Cardiac fibroblast (primary cell): ENCODE results near the gene FASLG.

Experiments
- DNase-seq, 2 donors: peaks; one replicate each; pipeline versions ENCODE4 v3.0.0 to v3.0.0-alpha.2; 2010; ENCODE audit warnings: low read depth in 2 of 2
- H3K4me3 ChIP-seq, 2 donors: replicated peaks in 1 of 2; 1 replicate in 1 of 2; 2 replicates in 1 of 2; pipeline ENCODE4 v1.5.1; 2011; ENCODE audit warnings: low read depth in 2 of 2, low read length in 2 of 2, mild to moderate bottlenecking in 2 of 2, moderate library complexity in 1 of 2
- CTCF ChIP-seq: IDR thresholded peaks from one replicate; pipeline ENCODE4 v1.5.1; 2011; ENCODE audit warnings: low read depth, mild to moderate bottlenecking, low read length, inconsistent platforms

The FASLG gene

DNA sequence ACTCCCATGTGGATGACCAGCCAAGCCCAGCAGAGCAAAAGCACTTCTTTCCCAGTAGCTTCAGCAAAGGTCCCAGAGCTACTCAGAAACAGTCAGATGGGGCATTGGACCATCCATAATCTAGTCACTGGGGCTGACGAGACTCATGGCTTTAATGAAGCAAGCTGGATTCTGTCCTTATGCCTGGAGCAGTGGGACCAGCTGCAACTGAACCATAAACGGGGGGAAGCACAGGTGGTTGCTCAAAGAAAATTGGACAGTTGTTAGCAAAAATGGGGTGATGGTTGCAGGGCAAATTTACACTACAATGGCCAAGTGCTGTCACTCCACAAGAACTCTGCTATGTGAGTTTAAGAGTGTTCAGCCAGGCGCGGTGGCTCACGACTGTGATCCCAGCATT is 17.4 kb upstream of the FASLG start:
- TF ChIP-seq CTCF = no peak
- H3K4me3 ChIP-seq = no peak overlapping the region
- no peak for DNase-seq

- DNase-seq = peak in 1 of 2 donors; percentile 23
- H3K4me3 ChIP-seq = no peak overlapping the region
- no peak for TF ChIP-seq CTCF
Measured at GRCh38 chr1:172642970-172643369, 15.9 kb upstream of the FASLG start.

DNA sequence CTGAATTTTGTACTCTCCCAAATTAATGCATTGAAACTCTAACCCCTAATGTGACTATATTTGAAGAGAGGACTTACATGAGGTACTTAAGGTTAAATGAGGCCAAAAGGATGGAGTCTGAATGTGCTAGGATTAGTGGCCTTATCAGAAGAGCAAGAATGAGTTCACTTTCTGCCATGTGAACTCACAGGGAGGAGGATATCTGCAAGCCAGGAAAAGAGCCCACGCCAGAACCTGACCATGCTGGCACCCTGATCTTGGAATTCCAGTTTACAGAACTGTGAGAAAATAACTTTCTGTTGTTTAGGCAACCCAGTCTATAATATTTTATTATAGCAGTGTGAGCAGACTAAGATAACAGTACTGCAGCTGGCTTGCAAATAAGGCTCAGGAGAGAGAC is 12.2 kb upstream of the FASLG start:
- TF ChIP-seq CTCF = no peak
- H3K4me3 ChIP-seq = no peak overlapping the region
- peak in 1 of 2 donors; percentile 42 for DNase-seq

DNA sequence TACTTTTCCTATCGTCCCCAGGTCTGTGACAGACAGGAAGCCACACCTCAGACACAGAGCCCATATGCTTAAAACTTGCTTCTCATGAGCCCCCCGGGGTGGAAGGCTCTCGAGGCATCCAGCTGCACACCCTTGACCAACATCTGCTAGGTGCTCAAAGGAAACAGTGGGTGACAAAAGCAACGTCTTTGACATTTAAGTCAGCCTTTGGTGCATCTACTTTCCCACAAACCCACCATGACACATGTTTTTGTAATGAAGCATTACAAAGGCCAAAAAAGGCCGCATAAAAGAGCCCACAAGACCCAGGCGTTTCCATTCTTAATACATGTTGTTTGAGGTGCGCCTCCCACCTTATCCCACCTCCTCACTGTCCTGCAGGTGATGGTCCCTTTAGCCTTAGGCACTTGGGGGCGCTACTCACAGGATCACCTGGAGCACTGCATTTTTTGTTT is 11.8 kb upstream of the FASLG start:
- no peak for TF ChIP-seq CTCF
- DNase-seq = no peak
- no peak overlapping the region for H3K4me3 ChIP-seq

DNA sequence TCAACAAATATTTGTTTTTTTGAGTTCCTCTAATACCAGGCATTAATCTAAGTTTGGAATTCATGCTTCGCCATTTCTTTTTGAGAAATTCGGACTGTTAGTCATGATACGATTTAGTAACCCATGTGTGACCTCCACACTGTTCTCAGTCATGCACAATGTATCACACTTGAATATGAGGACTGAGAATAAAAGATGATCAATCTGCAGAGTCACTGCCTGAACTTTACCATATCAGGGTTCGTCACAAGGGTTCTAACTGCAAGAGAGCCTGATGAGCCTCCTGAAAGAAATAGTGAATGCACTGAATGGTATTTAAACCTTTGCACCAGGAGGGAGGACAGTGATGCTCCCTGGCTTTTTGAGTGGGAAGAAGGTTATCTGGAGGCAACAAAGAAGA is 10.9 kb upstream of the FASLG start:
- no peak overlapping the region for H3K4me3 ChIP-seq
- DNase-seq = peak in 1 of 2 donors; percentile 45
- no peak for TF ChIP-seq CTCF

DNA sequence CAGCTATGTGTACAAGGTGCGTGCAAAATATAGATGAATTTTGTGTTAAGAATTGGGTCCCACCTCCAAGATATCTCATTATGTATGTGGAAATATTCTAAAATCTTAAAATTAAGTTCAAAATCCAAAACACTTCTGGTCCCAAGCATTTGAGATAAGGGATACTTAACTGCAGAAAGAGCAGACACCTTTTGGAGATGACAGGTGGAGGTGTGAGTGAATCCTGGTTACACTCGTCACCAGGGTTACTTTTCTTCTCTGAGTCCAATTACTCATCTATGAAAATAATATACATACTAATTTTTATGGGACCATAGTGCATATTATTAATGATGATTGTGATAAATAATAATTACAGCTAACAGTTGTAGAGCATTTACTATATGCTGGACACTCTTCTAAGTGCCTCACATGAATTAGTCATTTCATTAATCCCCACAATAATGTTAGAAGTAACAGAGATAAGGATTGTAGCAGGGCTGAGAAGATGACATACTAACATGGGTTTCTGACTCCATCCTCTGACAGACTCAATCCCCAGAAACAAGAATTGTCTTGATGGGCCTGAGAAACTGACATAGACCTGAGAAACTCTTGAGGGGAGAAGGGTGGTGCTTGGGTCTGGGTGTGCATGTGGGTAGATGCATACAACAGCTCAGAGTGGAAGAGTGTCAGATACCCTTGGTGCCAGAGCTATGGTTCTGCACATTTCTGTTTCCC is 8.3 kb upstream of the FASLG start:
- TF ChIP-seq CTCF = no peak
- H3K4me3 ChIP-seq = no peak overlapping the region
- no peak for DNase-seq
